ENCODE measurements around the gene FHIT. TPM values are rescaled to one million over a fixed set of nuclear protein-coding genes. Genes with fewer than 3 reads are reported as not detected.

Gene FHIT
- total RNA-seq: 10 to 100 TPM; 83.4 to 91.1 TPM

GRCh38 chr3:61251174-61251972, at the start of gene FHIT:
Gene FHIT (minus strand): TSS chr3:61251452.

Small RNAs within 50 kb of the gene (microRNA-seq; reads per million reads assigned to microRNA genes)
- gene MIR548BB (ENCODE audit: borderline microRNAs expressed, borderline replicate concordance): not detected
